WI38 (cell line): ENCODE data around the gene FUCA2.

Source experiments
- H3K4me3 ChIP-seq: 2 replicates; pipeline ENCODE4 v1.5.1; 2011; ENCODE audit warnings: low read depth, mild to moderate bottlenecking, control low read depth, low read length
- TF ChIP-seq, protein P1 (sequence below): IDR thresholded peaks from 2 replicates; pipeline ENCODE4 v1.5.1; 2012; ENCODE audit warnings: low read depth, mild to moderate bottlenecking, control low read depth, low read length

FUCA2 gene, protein sequence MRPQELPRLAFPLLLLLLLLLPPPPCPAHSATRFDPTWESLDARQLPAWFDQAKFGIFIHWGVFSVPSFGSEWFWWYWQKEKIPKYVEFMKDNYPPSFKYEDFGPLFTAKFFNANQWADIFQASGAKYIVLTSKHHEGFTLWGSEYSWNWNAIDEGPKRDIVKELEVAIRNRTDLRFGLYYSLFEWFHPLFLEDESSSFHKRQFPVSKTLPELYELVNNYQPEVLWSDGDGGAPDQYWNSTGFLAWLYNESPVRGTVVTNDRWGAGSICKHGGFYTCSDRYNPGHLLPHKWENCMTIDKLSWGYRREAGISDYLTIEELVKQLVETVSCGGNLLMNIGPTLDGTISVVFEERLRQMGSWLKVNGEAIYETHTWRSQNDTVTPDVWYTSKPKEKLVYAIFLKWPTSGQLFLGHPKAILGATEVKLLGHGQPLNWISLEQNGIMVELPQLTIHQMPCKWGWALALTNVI

GRCh38 chr6:143510991-143511891 is at the start of gene FUCA2:
FUCA2 (minus strand) TSS chr6:143511720; CDS start chr6:143511634, 86 bp downstream.
- H3K4me3 ChIP-seq, result peak within 1 kb of the TSS; percentile 74
- TF ChIP-seq, protein P1, sequence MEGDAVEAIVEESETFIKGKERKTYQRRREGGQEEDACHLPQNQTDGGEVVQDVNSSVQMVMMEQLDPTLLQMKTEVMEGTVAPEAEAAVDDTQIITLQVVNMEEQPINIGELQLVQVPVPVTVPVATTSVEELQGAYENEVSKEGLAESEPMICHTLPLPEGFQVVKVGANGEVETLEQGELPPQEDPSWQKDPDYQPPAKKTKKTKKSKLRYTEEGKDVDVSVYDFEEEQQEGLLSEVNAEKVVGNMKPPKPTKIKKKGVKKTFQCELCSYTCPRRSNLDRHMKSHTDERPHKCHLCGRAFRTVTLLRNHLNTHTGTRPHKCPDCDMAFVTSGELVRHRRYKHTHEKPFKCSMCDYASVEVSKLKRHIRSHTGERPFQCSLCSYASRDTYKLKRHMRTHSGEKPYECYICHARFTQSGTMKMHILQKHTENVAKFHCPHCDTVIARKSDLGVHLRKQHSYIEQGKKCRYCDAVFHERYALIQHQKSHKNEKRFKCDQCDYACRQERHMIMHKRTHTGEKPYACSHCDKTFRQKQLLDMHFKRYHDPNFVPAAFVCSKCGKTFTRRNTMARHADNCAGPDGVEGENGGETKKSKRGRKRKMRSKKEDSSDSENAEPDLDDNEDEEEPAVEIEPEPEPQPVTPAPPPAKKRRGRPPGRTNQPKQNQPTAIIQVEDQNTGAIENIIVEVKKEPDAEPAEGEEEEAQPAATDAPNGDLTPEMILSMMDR, result no peak

DNA sequence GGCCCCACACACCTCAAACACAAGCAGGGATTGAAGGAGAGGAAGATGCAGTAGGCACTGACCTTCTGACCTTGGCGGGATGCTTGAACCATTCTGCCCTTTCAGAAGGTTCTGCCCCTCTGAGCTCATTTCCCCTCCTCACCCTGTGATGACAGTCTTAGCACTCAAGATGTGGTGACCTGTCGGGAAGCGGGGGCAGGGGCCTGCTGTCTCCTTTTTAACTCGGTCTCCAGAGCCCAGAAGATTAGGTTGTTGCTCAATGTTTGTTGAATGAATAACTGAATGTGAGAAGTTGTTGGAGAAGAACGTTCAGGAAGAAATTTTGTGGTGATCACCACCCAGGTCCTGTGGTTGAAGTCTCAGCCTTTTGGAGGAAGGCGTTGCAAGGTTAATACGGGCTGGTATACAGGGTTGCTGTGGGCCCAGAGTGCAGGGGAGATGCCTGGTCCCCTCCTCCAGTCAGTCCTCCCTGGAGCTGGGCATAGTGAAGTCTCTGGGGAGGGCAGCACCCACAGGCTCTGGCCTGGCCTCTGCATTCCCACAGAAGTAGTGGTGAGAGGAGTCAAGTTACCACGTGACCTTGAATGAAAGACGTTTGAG is 49.7 kb upstream of the FUCA2 start:
- TF ChIP-seq, protein P1, result no peak
- no peak overlapping the region for H3K4me3 ChIP-seq

GRCh38 chr6:143559051-143559660 is 47.6 kb upstream of the FUCA2 start:
- no peak overlapping the region for H3K4me3 ChIP-seq
- TF ChIP-seq, protein P1, result no peak

DNA sequence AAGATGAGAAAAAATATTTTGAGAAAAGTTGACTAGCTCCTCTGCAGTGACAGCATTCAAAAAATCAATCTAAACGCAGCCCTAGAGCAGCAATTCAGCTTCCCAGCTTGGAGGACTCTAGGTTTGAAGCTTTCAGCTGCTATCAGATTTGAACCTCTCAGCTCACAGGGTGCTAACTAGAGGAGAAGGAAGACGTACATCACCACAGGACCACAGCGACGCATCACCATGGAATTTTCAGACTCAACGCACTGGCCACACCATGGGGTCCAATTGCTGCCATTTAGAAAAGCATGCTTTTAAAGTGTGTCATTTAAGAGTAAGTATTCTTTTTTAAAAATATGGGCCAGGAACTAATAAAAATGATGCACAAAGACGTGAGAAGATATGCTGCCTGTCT is 45.0 kb upstream of the FUCA2 start:
- H3K4me3 ChIP-seq, result no peak overlapping the region
- TF ChIP-seq, protein P1, result no peak

- no peak overlapping the region for H3K4me3 ChIP-seq
- TF ChIP-seq, protein P1, result no peak
These were observed 44.1 kb upstream of the FUCA2 start for GRCh38 chr6:143555582-143555981.

DNA sequence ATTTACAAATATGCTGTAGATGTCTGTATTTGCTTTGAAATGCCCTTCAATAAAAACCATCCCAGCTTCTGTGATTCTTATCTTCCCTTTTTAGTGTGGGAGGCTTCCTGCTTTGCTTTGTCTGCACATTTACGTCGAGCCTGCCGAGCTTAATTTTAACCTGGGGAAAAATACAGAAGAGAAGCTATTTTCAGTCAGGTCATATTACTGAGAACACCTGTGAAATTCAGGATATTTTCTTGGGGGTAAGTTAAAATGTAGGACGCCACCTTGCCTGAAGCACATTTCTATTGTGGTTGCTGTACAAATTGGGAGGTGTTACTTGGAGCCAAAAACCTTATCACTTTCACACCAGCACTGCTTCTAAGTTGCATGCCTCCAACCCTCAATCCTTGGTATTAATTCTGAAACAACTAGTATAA is 43.6 kb upstream of the FUCA2 start:
- TF ChIP-seq, protein P1, result no peak
- no peak overlapping the region for H3K4me3 ChIP-seq
